Calu3 (cell line): ENCODE data around the gene LMO2. TPM values are rescaled to one million over a fixed set of nuclear protein-coding genes. Genes with fewer than 3 reads are reported as not detected.

ENCODE experiments used
- BruUV-seq: library from RNA; stranded (reverse); fragments of 400-500 nt; replicated peaks from 2 replicates; lab custom pipeline; 2021; lab: Mats Ljungman, UMichigan
- CTCF ChIA-PET: fragments of 300-600 bp; sonication (Branson Sonifier 250); formaldehyde crosslinking; loops from one replicate; lab custom pipeline; 2022; ENCODE audit warnings: antibody characterized with exemption; lab: Charles Lee
- DNase-seq: peaks from one replicate; pipeline ENCODE4 v3.0.0; 2022
- H3K27ac Mint-ChIP-seq: one replicate; pipeline ENCODE4 v1.8.0; 2022; ENCODE audit warnings: mixed read lengths; ENCODE audit not compliant: unreplicated experiment
- H3K27me3 Mint-ChIP-seq: one replicate; pipeline ENCODE4 v1.8.0; 2022; ENCODE audit warnings: mixed read lengths; ENCODE audit not compliant: unreplicated experiment
- H3K36me3 Mint-ChIP-seq: one replicate; pipeline ENCODE4 v1.8.0; 2022; ENCODE audit warnings: mild to moderate bottlenecking, moderate library complexity, mixed read lengths; ENCODE audit not compliant: insufficient read depth, unreplicated experiment
- H3K4me1 Mint-ChIP-seq: one replicate; pipeline ENCODE4 v1.8.0; 2022; ENCODE audit warnings: mild to moderate bottlenecking, low read depth, mixed read lengths; ENCODE audit not compliant: unreplicated experiment
- H3K4me3 Mint-ChIP-seq: one replicate; pipeline ENCODE4 v1.8.0; 2022; ENCODE audit warnings: mild to moderate bottlenecking, low read depth, moderate library complexity, mixed read lengths; ENCODE audit not compliant: unreplicated experiment
- H3K9me3 Mint-ChIP-seq: one replicate; pipeline ENCODE4 v1.8.0; 2022; ENCODE audit warnings: low read depth, mixed read lengths; ENCODE audit not compliant: unreplicated experiment
- CTCF ChIP-seq: fragments of 200-600 bp; IDR thresholded peaks from one replicate; pipeline ENCODE4 v1.8.0; 2022; ENCODE audit warnings: antibody characterized with exemption; ENCODE audit not compliant: unreplicated experiment
- intact Hi-C: fragments of 100-400 bp; cut with micrococcal nuclease; formaldehyde crosslinking; loops from one replicate; pipeline ENCODE4 v1.10.0; 2022; ENCODE audit not compliant: unreplicated experiment
- total RNA-seq: library from RNA; stranded (reverse); gene quantifications from 2 replicates; pipeline ENCODE4 v1.2.3, GENCODE V29; 2022

Gene LMO2
- total RNA-seq, 1 experiment from 2014 or later = 0.38 TPM

GRCh38 chr11:33931067-33931466 lies 39.2 kb upstream of the LMO2 start:
- Mint-ChIP-seq H3K36me3 (no peaks in the 10 kb centered on the region), H3K4me3 (no peak overlapping the region), H3K4me1 (no peaks in the 10 kb centered on the region), H3K27me3 (peaks cover 79% of the 10 kb centered on the region), H3K27ac (no peak overlapping the region), H3K9me3 (peaks cover 9% of the 10 kb centered on the region)
- no peak for DNase-seq
- intact Hi-C loops = no loop called here
- BruUV-seq = no TSS peak
- CTCF ChIA-PET = no interaction called here
- TF ChIP-seq CTCF = no peak

- DNase-seq = no peak
- peaks cover 9% of the 10 kb centered on the region for H3K9me3 Mint-ChIP-seq
- H3K36me3 Mint-ChIP-seq = no peaks in the 10 kb centered on the region
- CTCF ChIA-PET = no interaction called here
- H3K27ac Mint-ChIP-seq = no peak overlapping the region
- no peaks in the 10 kb centered on the region for H3K4me1 Mint-ChIP-seq
- no TSS peak for BruUV-seq
- H3K4me3 Mint-ChIP-seq = no peak overlapping the region
- peaks cover 81% of the 10 kb centered on the region for H3K27me3 Mint-ChIP-seq
- intact Hi-C loops = no loop called here
- no peak for TF ChIP-seq CTCF
Observed at GRCh38 chr11:33930317-33931021, 38.6 kb upstream of the LMO2 start.

GRCh38 chr11:33928564-33928963 lies 36.7 kb upstream of the LMO2 start:
- no TSS peak for BruUV-seq

GRCh38 chr11:33926671-33927552 lies 35.0 kb upstream of the LMO2 start:
- no peak for DNase-seq
- CTCF ChIA-PET = no interaction called here
- TF ChIP-seq CTCF = no peak
- Mint-ChIP-seq H3K27ac (no peak overlapping the region), H3K27me3 (peaks cover 93% of the 10 kb centered on the region), H3K4me3 (no peak overlapping the region), H3K4me1 (no peaks in the 10 kb centered on the region), H3K36me3 (no peaks in the 10 kb centered on the region), H3K9me3 (peaks cover 3% of the 10 kb centered on the region)
- no TSS peak for BruUV-seq
- intact Hi-C loops = no loop called here

More at GRCh38 chr11:33928564-33928963, 36.7 kb upstream of the LMO2 start:
- Mint-ChIP-seq H3K27me3 (peaks cover 88% of the 10 kb centered on the region), H3K36me3 (no peaks in the 10 kb centered on the region), H3K27ac (no peak overlapping the region), H3K4me3 (no peak overlapping the region), H3K4me1 (no peaks in the 10 kb centered on the region), H3K9me3 (peaks cover 9% of the 10 kb centered on the region)
- intact Hi-C loops = no loop called here
- no peak for DNase-seq
- TF ChIP-seq CTCF = no peak
- CTCF ChIA-PET = no interaction called here
